ENCODE data around the gene TOP3A. TPM values are rescaled to one million over a fixed set of nuclear protein-coding genes. Genes with fewer than 3 reads are reported as not detected.
"Not testable (repeated sequence)": the region's sequence is repeated elsewhere in the genome, so short reads cannot be mapped to it uniquely, and the experiment has no call there.

The TOP3A gene
- total RNA-seq, 1 donor from 2014 or later: 21.6 TPM

DNA sequence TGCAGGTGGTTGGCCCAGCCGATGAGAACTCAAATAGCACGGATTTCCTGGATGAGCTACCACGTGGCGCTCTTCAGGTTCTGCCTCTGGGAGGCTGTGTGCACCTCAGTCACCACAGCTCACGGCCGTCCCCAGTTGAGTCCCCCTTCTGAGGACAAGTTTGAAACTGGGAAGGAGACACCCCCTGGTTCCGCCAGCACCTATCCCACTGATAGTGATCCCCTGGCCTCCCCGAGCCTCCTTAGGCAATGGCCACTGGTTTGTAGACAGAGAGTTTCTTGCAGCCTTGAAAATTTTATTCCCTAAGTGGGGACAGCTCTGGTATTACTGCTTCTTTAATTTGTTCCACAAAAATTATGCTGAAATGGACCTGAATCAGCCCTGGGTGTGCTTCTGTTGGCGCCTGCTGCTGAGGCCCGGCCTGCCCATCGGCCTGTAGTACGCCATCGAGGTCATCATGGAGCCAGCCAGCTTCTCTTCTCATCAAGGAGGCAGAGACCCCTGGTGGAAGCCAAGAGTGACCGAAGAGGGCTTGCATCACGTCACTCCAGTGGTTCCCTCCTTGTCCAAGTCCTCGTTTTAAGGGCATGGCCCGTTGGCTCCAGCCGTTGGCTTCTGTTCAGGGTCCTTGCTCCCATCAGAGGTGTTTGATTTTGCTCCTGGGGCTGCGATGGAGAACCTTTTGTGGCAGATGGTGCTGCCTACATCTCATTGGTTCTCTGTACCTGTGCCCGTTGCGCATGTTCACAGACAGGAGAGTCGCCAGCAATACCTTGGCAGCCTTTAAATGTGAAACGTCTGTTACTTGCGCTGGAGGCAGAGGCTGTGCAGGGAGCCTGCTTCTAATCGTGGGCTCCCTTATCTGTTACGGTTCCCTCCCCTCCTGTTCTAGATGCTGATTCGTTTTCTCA lies 9.6 kb upstream of the TOP3A start:
- DNase-seq (ENCODE audit: low read depth, low spot score): no peak

GRCh38 chr17:18323507-18324139 lies 8.8 kb upstream of the TOP3A start:
- DNase-seq (ENCODE audit: low read depth, low spot score): no peak

DNA sequence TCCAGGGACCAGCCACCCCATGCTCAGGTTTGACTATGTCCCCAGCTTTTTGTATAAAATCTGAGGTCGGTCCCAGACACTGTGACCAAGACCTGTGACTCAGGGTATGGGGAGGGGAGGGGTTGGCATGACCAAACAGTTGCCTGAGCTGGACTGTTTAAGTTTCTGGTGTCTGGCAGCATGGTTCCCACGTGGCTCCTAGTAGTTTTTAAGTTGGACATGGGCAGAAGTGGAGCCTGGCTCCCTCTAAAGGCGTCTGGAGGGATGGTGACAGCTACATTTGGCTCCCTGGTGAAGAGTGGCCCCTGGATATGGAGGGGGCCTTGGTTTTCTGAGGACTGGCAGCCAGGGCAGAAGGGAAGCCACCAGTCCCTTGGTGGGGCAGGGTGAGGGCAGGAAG lies 8.2 kb upstream of the TOP3A start:
- DNase-seq (ENCODE audit: low read depth, low spot score): no peak

DNA sequence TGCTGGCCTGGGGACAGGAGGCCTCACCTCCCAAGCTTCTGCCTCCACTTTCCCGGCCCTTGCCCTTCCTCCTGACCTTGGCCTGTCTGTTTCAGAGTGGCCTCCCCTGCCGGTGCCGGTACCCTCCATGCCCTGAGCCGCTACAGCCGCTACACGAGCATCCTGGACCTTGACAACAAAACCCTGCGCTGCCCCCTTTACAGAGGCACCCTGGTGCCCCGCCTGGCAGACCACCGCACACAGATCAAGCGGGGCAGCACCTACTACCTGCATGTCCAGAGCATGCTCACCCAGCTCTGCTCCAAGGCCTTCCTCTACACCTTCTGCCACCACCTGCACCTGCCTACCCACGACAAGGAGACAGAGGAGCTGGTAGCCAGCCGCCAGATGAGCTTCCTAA lies 7.7 kb upstream of the TOP3A start:
- no peak for DNase-seq (ENCODE audit: low read depth, low spot score)

DNA sequence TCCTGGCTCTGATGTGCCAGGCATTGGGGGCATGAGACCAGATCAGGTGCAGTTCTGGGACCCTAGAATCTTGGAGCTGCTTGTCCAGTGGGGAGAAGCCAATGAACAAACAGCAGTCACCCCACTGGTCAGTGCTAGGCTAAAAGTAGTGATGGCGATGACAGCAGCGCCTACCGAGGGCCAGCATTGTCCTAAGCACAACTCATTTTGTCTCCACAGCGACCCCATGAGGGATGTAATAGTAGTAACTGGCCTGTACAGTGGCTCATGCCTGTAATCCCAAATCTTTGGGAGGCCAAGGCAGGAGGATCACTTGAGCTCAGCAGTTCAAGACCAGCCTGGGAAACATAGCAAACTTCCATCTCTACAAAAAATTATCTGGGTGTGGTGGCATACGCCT lies 6.5 kb upstream of the TOP3A start:
- DNase-seq (ENCODE audit: low read depth, low spot score): no peak

- DNase-seq (ENCODE audit: low read depth, low spot score): no peak
These were observed 5.5 kb upstream of the TOP3A start for GRCh38 chr17:18320301-18320700.

DNA sequence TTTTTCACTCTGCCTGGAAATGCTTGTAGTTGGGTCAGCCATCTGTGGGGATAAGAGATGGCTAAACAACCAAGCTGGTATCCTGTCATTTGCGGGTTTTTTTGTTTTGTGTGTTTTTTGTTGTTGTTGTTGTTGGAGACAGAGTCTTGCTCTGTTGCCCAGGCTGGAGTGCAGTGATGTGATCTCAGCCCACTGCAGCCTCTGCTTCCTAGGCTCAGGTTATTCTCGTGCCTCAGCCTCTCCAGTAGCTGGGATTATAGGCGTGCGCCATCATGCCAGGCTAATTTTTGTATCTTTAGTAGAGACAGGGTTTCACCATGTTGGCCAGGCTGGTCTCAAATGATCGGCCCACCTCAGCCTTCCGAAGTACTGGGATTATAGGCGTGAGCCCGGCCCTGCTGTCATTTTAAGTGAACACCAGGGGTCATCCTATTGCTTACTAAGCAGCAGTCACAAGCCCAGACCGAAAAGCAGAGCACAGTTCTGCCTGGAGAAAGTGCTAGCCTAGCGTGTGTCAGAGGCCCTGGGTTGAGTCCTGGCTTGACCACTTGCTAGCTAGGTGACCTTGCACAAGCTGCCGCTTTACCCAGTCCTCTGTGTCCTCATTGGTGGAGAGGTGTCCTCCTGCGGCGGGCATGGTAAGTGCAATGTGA lies 4.9 kb upstream of the TOP3A start:
- DNase-seq (ENCODE audit: low read depth, low spot score): peak; percentile 27

GRCh38 chr17:18318771-18319450 lies 4.1 kb upstream of the TOP3A start:
- no peak for DNase-seq (ENCODE audit: low read depth, low spot score)

DNA sequence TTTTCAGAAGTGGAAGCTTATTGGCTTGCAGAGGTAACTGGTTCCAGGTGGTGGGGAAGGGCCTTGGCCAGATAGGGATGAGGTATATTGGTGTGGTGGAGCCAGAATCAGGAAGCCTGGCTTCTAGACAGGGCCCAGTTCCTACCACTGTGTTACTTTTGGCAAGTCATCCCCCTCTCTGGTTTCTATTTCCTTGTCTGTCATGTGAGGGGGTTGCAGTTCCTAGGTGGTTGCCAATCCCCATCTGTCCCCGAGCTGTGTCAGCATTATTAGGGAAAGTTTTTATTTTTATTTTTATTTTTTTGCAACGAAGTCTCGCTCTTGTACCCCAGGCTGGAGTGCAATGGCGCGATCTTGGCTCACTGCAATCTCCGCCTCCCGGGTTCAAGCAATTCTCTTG lies 3.3 kb upstream of the TOP3A start:
- no peak for DNase-seq (ENCODE audit: low read depth, low spot score)

- DNase-seq (ENCODE audit: low read depth, low spot score): no peak
These were observed 1.2 kb upstream of the TOP3A start for GRCh38 chr17:18315961-18316360.

GRCh38 chr17:18315562-18315922 lies 748 bp upstream of the TOP3A start:
- DNase-seq (ENCODE audit: low read depth, low spot score): no peak

DNA sequence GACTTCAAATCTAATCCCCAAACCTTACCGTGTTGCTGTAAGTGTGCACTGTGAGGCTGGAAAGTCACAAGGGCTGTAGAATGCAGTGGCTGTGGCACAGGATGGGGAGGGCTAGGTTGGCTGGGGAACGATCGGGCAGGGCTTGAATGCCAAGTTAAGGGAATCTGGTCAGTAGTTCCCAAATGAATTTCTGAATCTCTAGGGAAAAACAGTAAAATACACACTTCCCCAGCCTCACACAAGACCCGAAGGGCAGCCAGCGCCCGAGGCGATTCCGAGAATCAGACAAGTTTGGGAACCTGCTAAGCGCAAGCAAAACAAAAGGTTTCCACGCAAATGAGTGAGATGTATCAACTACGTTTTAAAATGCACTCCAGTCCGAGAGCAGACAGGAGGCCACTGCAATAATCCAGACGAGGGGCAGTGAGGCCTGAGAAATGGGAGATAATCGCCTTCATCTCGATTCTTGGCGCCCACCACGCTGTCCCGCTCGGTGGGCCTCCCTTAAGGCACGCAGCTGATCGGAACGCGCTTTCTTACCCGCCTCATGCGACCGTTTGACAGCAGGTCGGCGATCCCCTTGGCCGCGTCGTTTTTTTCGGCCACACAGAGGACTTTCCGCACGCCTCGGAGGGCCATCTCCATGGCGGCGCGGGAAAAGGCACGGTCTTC lies 599 bp downstream of the TOP3A start:
- no peak for DNase-seq (ENCODE audit: low read depth, low spot score)

DNA sequence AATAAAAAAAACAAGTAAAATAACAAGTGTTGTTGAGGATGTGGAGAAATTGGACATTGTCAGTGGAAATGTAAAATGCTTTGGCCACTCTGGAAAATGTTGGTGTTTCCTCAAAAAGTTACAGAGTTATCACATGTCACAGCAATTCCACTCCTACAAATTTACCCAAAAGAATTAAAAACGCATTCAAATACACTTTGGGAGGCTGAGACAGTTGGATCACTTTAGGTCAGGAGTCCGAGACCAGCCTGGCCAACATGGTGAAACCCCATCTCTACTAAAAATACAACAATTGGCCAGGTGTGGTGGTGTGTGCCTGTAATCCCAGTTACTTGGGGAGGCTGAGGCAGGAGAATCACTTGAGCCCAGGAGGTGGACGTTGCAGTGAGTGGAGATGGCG lies 5.6 kb downstream of the TOP3A start:
- no peak for DNase-seq (ENCODE audit: low read depth, low spot score)

DNA sequence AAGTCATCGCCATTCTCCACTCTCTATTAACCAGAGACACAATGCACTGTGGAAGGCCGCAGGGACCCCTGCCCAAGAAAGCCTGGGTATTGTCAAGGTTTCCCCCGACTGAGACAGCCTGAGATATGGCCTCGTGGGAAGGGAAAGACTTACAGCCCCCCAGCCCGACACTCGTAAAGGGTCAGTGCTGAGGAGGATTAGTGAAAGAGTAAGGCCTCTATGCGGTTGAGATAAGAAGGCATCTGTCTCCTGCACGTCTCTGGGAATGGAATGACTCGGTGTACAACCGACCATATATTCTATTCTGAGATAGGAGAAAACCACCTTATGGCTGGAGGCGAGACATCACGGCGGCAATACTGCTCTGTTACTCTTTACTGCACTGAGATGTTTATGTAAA lies 11.6 kb downstream of the TOP3A start:
- DNase-seq (ENCODE audit: low read depth, low spot score): not testable (repeated sequence)

DNA sequence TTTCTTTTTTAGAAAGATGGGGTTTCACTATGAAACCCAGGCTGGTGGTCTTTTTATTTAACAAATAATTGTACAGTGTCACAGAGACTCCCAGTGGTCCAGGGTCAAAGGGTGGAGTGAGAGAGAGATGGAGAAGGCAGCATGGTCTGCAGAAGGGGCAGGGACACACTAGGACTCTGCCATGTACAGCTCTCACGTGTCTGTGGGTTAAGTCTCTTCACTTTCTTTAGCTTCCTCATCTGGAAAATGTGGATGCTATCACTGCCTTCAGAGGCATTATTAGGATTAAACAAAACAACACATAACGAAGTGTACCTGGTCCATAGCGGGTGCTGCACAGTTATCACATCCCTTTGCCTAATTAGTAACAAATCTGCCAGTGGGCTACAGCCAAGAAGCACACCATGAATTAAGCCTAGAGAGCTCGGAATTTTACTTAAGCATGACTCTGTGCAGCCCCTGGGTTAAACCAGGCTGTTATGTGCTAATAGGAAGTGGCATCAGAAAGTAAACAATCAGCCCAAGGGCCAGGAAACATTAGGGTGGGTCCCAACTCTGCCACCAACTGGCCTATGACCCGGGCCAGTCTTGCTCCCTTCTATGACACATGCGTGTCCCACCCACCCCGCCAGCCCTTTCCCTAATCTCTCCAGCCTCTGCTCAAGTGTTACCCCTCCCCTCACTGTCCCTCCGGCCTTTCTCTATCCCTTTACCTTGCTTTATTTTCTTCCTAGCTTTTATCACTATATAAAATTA lies 13.9 kb downstream of the TOP3A start:
- DNase-seq (ENCODE audit: low read depth, low spot score): no peak

DNA sequence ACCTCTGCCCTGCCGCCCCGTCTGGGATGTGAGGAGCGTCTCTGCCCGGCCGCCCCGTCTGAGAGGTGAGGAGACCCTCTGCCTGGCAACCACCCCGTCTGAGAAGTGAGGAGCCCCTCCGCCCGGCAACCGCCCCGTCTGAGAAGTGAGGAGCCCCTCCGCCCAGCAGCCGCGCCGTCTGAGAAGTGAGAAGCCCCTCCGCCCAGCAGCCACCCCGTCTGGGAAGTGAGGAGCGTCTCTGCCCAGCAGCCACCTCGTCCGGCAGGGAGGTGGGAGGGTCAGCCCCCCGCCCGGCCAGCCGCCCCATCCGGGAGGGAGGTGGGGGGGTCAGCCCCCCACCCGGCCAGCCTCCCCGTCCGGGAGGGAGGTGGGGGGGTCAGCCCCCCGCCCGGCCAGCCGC lies 16.7 kb downstream of the TOP3A start:
- DNase-seq (ENCODE audit: low read depth, low spot score): not testable (repeated sequence)

- DNase-seq (ENCODE audit: low read depth, low spot score): no peak
These were observed 22.9 kb downstream of the TOP3A start for GRCh38 chr17:18291718-18292540.

DNA sequence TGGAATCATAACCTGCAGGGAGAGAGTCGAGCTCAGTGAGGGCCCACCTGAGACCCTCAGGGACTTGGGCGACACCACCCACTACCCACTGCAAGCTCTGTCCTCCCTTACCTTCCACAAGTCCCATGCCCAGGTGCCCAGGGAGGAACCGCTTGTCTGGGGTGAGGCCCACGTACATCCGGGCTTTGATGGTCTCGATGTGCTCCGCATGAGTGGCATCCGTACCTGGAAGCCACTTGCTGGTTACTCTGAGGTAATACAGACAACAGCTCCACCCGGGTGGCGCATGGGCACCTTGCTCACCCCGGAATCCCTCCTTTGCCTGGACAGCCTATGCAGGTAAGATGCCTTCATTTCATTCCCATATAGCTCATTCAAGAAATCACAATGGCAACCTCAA lies 29.5 kb downstream of the TOP3A start:
- no peak for DNase-seq (ENCODE audit: low read depth, low spot score)

DNA sequence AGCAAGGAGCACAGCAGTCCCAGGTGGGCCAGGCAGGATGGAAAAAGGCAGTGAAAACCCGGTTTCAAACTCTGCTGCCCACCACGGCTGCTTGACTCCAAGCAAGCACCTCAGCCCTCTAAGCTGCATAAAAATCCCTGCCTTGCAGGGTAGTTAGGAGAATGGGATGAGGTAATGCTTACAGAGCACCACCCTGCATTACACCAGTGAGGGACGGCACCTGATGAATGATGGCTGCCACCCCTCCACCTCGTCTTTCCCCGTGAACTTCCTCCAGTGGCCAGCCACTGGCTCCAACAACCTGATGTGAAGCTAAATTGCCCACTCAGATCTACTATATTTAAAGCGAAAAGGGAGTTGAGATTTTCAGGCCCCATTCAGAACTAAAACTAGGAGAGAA lies 33.0 kb downstream of the TOP3A start:
- no peak for DNase-seq (ENCODE audit: low read depth, low spot score)

All from pulmonary artery endothelial cell (primary cell).